Mesothelial cell of epicardium (in vitro differentiated cells): ENCODE data around the gene GFRA1. TPM values are rescaled to one million over a fixed set of nuclear protein-coding genes. Genes with fewer than 3 reads are reported as not detected.

Experiments used
- DNase-seq, 2 experiments: peaks; one replicate each; pipeline ENCODE4 v3.0.0; 2021; ENCODE audit warnings: low spot score in 2 of 2; ENCODE audit not compliant: unreplicated experiment in 2 of 2
- H3K27ac Mint-ChIP-seq: 2 replicates; pipeline ENCODE4 v1.8.0; 2021; ENCODE audit warnings: mixed read lengths
- H3K27me3 Mint-ChIP-seq: 2 replicates; pipeline ENCODE4 v1.8.0; 2021; ENCODE audit warnings: low read depth, mixed read lengths
- H3K36me3 Mint-ChIP-seq: 2 replicates; pipeline ENCODE4 v1.8.0; 2021; ENCODE audit warnings: mixed read lengths
- H3K4me1 Mint-ChIP-seq: 2 replicates; pipeline ENCODE4 v1.8.0; 2021; ENCODE audit warnings: mixed read lengths
- H3K4me3 Mint-ChIP-seq: 2 replicates; pipeline ENCODE4 v1.8.0; 2021; ENCODE audit warnings: mild to moderate bottlenecking, moderate library complexity, mixed read lengths
- H3K9me3 Mint-ChIP-seq: 2 replicates; pipeline ENCODE4 v1.8.0; 2021; ENCODE audit warnings: mixed read lengths
- total RNA-seq: library from RNA; stranded (reverse); gene quantifications from 3 replicates; pipeline ENCODE4 v1.2.1, GENCODE V29; 2021
- TF ChIP-seq, protein P1 (sequence below): fragments of 200-600 bp; sonication (generic); IDR thresholded peaks from one replicate; pipeline ENCODE4 v1.5.0; 2021; ENCODE audit warnings: antibody characterized with exemption; ENCODE audit not compliant: unreplicated experiment

The GFRA1 gene
- total RNA-seq, 1 donor from 2014 or later = 40.8 TPM

DNA sequence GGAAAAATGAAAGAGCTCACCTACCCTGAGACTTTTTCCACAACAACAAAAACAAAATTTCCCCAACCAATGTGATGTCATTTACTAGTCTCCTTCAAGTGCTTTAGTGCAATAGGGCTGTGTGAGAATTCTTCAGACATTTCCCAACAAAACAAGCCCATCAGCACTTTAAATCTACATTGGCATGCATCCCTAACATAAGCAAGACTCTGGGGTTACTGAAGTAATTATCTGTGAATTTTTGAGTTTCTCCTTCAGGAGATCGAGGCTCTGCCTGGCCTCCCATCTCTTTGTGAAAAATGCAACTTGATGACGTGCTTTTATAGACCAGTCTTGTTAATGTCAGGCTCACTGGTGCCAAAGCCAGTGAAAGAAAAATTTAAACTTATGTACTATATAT lies 255.6 kb downstream of the GFRA1 start:
- Mint-ChIP-seq H3K4me1 (peaks cover 43% of the 10 kb centered on the region), H3K4me3 (no peak overlapping the region), H3K9me3 (peaks cover 27% of the 10 kb centered on the region), H3K27ac (peak overlapping the region; percentile 1), H3K36me3 (peaks cover 17% of the 10 kb centered on the region), H3K27me3 (peaks cover 2% of the 10 kb centered on the region)
- DNase-seq = no peak
- TF ChIP-seq, protein P1, sequence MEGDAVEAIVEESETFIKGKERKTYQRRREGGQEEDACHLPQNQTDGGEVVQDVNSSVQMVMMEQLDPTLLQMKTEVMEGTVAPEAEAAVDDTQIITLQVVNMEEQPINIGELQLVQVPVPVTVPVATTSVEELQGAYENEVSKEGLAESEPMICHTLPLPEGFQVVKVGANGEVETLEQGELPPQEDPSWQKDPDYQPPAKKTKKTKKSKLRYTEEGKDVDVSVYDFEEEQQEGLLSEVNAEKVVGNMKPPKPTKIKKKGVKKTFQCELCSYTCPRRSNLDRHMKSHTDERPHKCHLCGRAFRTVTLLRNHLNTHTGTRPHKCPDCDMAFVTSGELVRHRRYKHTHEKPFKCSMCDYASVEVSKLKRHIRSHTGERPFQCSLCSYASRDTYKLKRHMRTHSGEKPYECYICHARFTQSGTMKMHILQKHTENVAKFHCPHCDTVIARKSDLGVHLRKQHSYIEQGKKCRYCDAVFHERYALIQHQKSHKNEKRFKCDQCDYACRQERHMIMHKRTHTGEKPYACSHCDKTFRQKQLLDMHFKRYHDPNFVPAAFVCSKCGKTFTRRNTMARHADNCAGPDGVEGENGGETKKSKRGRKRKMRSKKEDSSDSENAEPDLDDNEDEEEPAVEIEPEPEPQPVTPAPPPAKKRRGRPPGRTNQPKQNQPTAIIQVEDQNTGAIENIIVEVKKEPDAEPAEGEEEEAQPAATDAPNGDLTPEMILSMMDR = no peak

DNA sequence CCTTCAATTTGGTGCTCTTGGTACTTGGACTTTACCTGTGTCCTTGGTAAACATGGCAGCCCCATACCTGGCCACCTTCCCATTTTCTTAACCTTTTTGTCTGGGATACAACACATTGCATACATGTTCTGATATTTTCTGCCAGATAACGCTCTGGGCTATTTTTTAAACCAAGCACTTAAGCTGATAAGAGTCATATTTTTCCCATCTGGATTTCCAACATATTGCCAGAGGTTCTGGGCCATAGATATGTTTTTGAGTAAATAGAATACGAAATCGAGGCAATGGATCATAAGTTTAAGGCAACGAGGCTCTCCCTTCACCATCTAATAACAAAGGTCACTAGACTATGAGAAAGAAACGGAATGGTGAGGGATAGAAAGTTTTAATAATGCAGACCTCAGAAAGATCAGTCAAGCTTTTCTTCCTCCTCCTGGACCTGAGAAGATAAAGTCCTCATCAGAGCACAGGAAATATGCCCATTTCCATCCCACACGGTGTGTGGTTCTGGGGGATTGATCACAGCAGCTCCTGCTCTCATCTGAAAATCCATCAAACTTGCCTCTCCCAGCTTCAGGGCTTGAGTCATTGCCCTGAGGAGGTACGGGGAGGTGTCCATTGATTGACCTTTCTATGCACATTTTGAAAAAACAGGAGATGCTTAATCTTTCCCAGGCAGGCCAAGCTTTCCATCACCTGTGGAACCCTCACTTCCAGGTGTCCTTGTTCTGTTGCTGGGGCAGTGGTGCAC lies 257.2 kb downstream of the GFRA1 start:
- H3K4me3 Mint-ChIP-seq = no peak overlapping the region
- TF ChIP-seq, protein P1 = no peak
- peaks cover 17% of the 10 kb centered on the region for H3K9me3 Mint-ChIP-seq
- peaks cover 43% of the 10 kb centered on the region for H3K4me1 Mint-ChIP-seq
- peaks cover 2% of the 10 kb centered on the region for H3K27me3 Mint-ChIP-seq
- H3K36me3 Mint-ChIP-seq = peaks cover 13% of the 10 kb centered on the region
- H3K27ac Mint-ChIP-seq = peak overlapping the region; percentile 96
- no peak for DNase-seq

DNA sequence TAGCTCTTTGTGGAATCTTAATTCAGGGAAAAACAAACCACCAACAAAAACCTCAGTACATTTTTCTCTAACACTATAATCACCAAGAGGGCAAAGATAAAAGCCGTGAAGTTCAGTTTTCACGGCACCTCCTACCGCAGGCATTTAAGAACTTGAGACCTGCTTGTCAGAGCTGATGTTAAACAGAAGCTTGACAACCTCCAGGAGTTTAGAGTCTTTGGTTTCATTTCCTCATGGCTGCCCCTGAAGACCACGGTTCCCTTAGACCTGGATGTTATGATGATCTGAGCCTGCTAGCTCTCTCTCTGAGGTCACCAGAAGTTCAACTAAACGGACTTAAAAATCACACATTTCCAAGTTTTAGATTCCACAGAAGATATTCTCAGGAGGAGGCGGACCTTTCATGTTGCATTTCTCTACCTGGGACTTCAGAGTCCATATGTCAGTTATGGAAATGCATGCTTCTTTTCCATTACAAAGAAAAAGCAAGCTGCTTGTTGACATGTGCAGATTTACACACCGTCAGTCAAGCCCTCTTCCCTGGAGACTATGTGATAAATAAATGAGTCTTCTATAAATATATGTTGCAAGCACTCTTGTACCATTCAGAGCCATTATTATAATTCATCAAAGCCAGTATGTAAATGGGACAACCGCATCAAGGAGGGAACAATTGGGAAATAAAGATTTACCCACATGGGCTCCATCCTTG lies 258.0 kb downstream of the GFRA1 start:
- DNase-seq = no peak
- Mint-ChIP-seq H3K4me3 (no peak overlapping the region), H3K9me3 (peaks cover 16% of the 10 kb centered on the region), H3K36me3 (peaks cover 9% of the 10 kb centered on the region), H3K4me1 (peaks cover 43% of the 10 kb centered on the region), H3K27ac (peak overlapping the region; percentile 96), H3K27me3 (peaks cover 2% of the 10 kb centered on the region)
- TF ChIP-seq, protein P1 = no peak

DNA sequence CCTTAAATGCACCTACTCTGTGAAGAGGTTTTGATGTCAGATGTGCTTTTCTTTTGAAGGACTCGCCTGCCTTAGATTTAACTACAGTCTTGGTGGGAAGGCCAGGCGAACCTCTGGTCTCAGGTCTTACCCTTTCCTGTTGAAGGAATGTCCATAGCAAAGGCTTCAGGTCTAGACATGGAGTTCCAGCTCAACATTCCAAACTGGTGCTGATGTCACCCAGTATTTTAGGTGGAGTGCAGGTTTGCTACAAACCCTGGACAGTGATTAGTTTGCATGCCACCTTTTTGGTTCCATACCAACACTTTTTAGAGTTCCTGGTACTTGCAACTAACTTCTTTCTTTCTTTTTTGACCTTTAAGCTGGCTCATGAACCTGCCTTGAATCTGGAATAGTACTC lies 258.7 kb downstream of the GFRA1 start:
- Mint-ChIP-seq H3K27ac (peak overlapping the region; percentile 96), H3K27me3 (peaks cover 2% of the 10 kb centered on the region), H3K4me3 (no peak overlapping the region), H3K36me3 (peaks cover 12% of the 10 kb centered on the region), H3K4me1 (peaks cover 43% of the 10 kb centered on the region), H3K9me3 (peaks cover 19% of the 10 kb centered on the region)
- TF ChIP-seq, protein P1 = no peak
- no peak for DNase-seq

DNA sequence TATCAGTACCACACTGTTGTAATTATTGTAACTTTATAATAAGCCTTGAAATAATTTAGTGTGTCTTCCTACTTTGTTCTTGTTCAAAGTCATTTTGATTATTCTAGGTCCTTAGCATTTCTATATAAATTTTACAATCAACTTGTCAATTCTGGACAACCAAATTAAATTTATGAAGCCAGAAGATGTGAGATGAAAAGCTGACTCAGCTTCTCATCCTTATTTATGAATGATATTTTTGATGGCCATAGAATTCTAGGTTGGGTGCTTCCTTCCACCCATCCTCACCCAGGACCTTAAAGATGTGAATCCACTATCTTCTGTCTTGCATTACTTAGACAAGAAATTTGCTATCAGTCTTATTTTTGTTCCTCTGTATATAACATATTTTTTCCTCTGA lies 261.1 kb downstream of the GFRA1 start:
- no peak for DNase-seq
- Mint-ChIP-seq H3K4me3 (no peak overlapping the region), H3K4me1 (peaks cover 30% of the 10 kb centered on the region), H3K27me3 (no peaks in the 10 kb centered on the region), H3K36me3 (peaks cover 18% of the 10 kb centered on the region), H3K9me3 (peaks cover 27% of the 10 kb centered on the region), H3K27ac (no peak overlapping the region)
- TF ChIP-seq, protein P1 = no peak
